Fibroblast of lung (primary cell): ENCODE measurements around the gene FBXL17. TPM values are rescaled to one million over a fixed set of nuclear protein-coding genes. Genes with fewer than 3 reads are reported as not detected.

ENCODE experiments used
- DNase-seq, 2 donors: peaks; one replicate each; pipeline versions ENCODE4 v3.0.0 to v3.0.0-alpha.2; 2010; ENCODE audit warnings: low read depth in 2 of 2
- H2AFZ ChIP-seq: 2 replicates; pipeline ENCODE4 v1.5.1; 2012; ENCODE audit warnings: low read length, control low read depth, inconsistent platforms
- H3K27ac ChIP-seq: 2 replicates; pipeline ENCODE4 v1.5.1; 2011; ENCODE audit warnings: low read length, control low read depth; ENCODE audit not compliant: insufficient read depth
- H3K27me3 ChIP-seq: 2 replicates; pipeline ENCODE4 v1.5.1; 2011; ENCODE audit warnings: mild to moderate bottlenecking, low read length; ENCODE audit not compliant: control insufficient read depth, insufficient read depth
- H3K36me3 ChIP-seq: 2 replicates; pipeline ENCODE4 v1.5.1; 2011; ENCODE audit warnings: low read length; ENCODE audit not compliant: control insufficient read depth, insufficient read depth
- H3K4me1 ChIP-seq: 2 replicates; pipeline ENCODE4 v1.5.1; 2011; ENCODE audit warnings: low read length; ENCODE audit not compliant: control insufficient read depth, insufficient read depth; ENCODE audit errors: extremely low read depth
- H3K4me2 ChIP-seq: 2 replicates; pipeline ENCODE4 v1.5.1; 2011; ENCODE audit warnings: low read length, control low read depth; ENCODE audit not compliant: insufficient read depth; ENCODE audit errors: extremely low read depth
- H3K4me3 ChIP-seq, 4 experiments: fragments of 200-600 bp in 1 of 4; sonication (generic) in 1 of 4; replicated peaks in 1 of 4; 2 replicates each; pipeline ENCODE4 v1.5.1; 2011 to 2016; ENCODE audit warnings: low read length in 4 of 4, low read depth in 3 of 4, mild to moderate bottlenecking in 3 of 4, control low read depth in 2 of 4, inconsistent platforms in 1 of 4, mixed read lengths in 1 of 4; ENCODE audit not compliant: insufficient read depth in 1 of 4; ENCODE audit errors: control extremely low read depth in 1 of 4
- H3K79me2 ChIP-seq: 2 replicates; pipeline ENCODE4 v1.5.1; 2012; ENCODE audit warnings: mild to moderate bottlenecking, low read length, inconsistent platforms; ENCODE audit not compliant: control insufficient read depth, insufficient read depth
- H3K9ac ChIP-seq: 2 replicates; pipeline ENCODE4 v1.5.1; 2011; ENCODE audit warnings: mild to moderate bottlenecking, low read length, control low read depth; ENCODE audit not compliant: insufficient read depth
- H3K9me3 ChIP-seq: 2 replicates; pipeline ENCODE4 v1.5.1; 2012; ENCODE audit warnings: low read depth, low read length; ENCODE audit not compliant: control insufficient read depth, insufficient read depth
- H4K20me1 ChIP-seq: 2 replicates; pipeline ENCODE4 v1.5.1; 2011; ENCODE audit warnings: low read length; ENCODE audit not compliant: control insufficient read depth, insufficient read depth; ENCODE audit errors: extremely low read depth
- EZH2 ChIP-seq: IDR thresholded peaks from 2 replicates; pipeline ENCODE4 v1.5.1; 2012; ENCODE audit warnings: low read length, control low read depth, mild to moderate bottlenecking; ENCODE audit errors: missing control alignments
- polyA plus RNA-seq, 2 donors: library from polyadenylated mRNA; depleted of rRNA in 1 of 2; stranded (reverse) in 1 of 2; unstranded in 1 of 2; fragments of >200 nt; gene quantifications; 2 replicates each; pipeline ENCODE4 v1.2.1, GENCODE V29; 2011 to 2012; ENCODE audit warnings: missing spikeins in 1 of 2
- total RNA-seq: library from RNA; depleted of rRNA; stranded (reverse); fragments of >200 nt; gene quantifications from 2 replicates; pipeline ENCODE4 v1.2.1, GENCODE V29; 2014
- TF ChIP-seq, protein P1 (sequence below), 2 donors: IDR thresholded peaks in 1 of 2; conservative IDR thresholded peaks in 1 of 2; 1 replicate in 1 of 2; 2 replicates in 1 of 2; pipeline ENCODE4 v1.5.1; 2011 to 2012; ENCODE audit warnings: low read length in 2 of 2, control low read depth in 1 of 2, inconsistent platforms in 1 of 2, low read depth in 1 of 2, mild to moderate bottlenecking in 1 of 2

Gene FBXL17
- total and polyA plus RNA-seq, 2 donors (not counting 1 experiment from before 2014, with no cell fraction given), result 7.1 to 8.3 TPM

DNA sequence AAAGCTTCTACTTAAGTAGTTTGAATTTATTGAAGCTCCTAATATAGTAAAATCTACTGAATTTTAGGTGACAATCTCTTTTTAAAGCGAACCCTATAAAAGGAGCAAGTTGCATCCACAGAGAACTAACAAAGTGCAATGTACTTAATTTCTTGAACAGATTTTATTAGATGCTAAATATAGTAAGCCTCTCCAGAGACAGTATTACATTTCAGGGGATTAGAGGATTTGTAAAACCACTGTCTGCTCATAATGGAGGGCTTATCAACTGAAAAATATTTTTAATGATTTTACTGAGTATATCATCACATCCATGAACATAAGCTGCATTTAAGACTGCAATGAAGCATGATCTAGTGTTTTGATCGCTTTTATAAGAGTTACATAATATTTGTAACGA is 481.2 kb downstream of the FBXL17 start:
- H3K79me2 ChIP-seq, result no peaks in the 10 kb centered on the region
- H3K27me3 ChIP-seq, result no peaks in the 10 kb centered on the region
- H3K4me2 ChIP-seq, result no peak overlapping the region
- no peak overlapping the region for H3K27ac ChIP-seq
- no peaks in the 10 kb centered on the region for H3K9me3 ChIP-seq
- H4K20me1 ChIP-seq, result no peaks in the 10 kb centered on the region
- no peaks in the 10 kb centered on the region for H3K4me1 ChIP-seq
- H3K9ac ChIP-seq, result no peak overlapping the region
- no peak overlapping the region for H3K4me3 ChIP-seq
- H2AFZ ChIP-seq, result no peak overlapping the region
- no peak for DNase-seq
- TF ChIP-seq, protein P1, sequence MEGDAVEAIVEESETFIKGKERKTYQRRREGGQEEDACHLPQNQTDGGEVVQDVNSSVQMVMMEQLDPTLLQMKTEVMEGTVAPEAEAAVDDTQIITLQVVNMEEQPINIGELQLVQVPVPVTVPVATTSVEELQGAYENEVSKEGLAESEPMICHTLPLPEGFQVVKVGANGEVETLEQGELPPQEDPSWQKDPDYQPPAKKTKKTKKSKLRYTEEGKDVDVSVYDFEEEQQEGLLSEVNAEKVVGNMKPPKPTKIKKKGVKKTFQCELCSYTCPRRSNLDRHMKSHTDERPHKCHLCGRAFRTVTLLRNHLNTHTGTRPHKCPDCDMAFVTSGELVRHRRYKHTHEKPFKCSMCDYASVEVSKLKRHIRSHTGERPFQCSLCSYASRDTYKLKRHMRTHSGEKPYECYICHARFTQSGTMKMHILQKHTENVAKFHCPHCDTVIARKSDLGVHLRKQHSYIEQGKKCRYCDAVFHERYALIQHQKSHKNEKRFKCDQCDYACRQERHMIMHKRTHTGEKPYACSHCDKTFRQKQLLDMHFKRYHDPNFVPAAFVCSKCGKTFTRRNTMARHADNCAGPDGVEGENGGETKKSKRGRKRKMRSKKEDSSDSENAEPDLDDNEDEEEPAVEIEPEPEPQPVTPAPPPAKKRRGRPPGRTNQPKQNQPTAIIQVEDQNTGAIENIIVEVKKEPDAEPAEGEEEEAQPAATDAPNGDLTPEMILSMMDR (conservative IDR thresholded peaks at IDR 0.05 in 1 of 2, IDR thresholded peaks at IDR 0.05 in 1 of 2; ENCODE audit: low read depth in 1 of 2, low read length in 2 of 2), result no peak
- no peak for TF ChIP-seq EZH2
- H3K36me3 ChIP-seq, result no peaks in the 10 kb centered on the region

- H3K4me1 ChIP-seq, result no peaks in the 10 kb centered on the region
- no peaks in the 10 kb centered on the region for H3K9me3 ChIP-seq
- H3K27me3 ChIP-seq, result no peaks in the 10 kb centered on the region
- H4K20me1 ChIP-seq, result no peaks in the 10 kb centered on the region
- no peak overlapping the region for H3K4me2 ChIP-seq
- TF ChIP-seq EZH2, result no peak
- TF ChIP-seq, protein P1 (conservative IDR thresholded peaks at IDR 0.05 in 1 of 2, IDR thresholded peaks at IDR 0.05 in 1 of 2; ENCODE audit: low read depth in 1 of 2, low read length in 2 of 2), result no peak
- no peak overlapping the region for H3K27ac ChIP-seq
- H3K4me3 ChIP-seq, result peak overlapping the region in 1 of 4 experiments; percentile 22
- no peaks in the 10 kb centered on the region for H3K79me2 ChIP-seq
- peak; percentile 40 to 46 for DNase-seq
- H2AFZ ChIP-seq, result no peak overlapping the region
- no peak overlapping the region for H3K9ac ChIP-seq
- no peaks in the 10 kb centered on the region for H3K36me3 ChIP-seq
Measured at GRCh38 chr5:107894361-107894760, 487.5 kb downstream of the FBXL17 start.

DNA sequence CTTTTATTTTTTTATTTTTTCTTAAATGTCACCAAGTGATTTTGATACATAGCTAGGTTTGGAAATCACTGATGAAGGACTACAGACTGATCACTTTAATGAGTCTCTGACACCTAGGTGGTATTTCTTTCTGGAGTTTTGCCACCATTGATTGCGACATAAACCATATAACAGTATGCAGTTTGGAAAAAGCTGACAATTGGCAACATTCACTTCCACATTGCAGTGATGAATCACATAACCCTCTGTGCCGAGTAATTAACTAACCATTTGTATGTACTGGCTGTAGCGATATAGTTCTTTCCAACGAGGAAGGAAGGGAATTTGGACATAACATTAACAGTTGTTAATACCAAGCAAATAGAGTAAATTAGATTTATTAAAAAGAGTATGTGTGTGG is 488.3 kb downstream of the FBXL17 start:
- H3K79me2 ChIP-seq, result no peaks in the 10 kb centered on the region
- no peak overlapping the region for H3K27ac ChIP-seq
- no peaks in the 10 kb centered on the region for H3K36me3 ChIP-seq
- H2AFZ ChIP-seq, result no peak overlapping the region
- H3K4me2 ChIP-seq, result no peak overlapping the region
- H3K4me3 ChIP-seq, result no peak overlapping the region
- peak; percentile 63 to 85 for DNase-seq
- TF ChIP-seq EZH2, result no peak
- TF ChIP-seq, protein P1 (conservative IDR thresholded peaks at IDR 0.05 in 1 of 2, IDR thresholded peaks at IDR 0.05 in 1 of 2; ENCODE audit: low read depth in 1 of 2, low read length in 2 of 2), result no peak
- no peaks in the 10 kb centered on the region for H3K27me3 ChIP-seq
- no peaks in the 10 kb centered on the region for H3K4me1 ChIP-seq
- no peak overlapping the region for H3K9ac ChIP-seq
- no peaks in the 10 kb centered on the region for H4K20me1 ChIP-seq
- no peaks in the 10 kb centered on the region for H3K9me3 ChIP-seq
